MM.1S (cell line): ENCODE measurements around the gene ITSN2.
"Not testable (repeated sequence)": the region's sequence is repeated elsewhere in the genome, so short reads cannot be mapped to it uniquely, and the experiment has no call there.

ENCODE experiments used
- DNase-seq: peaks from one replicate; pipeline ENCODE4 v3.0.0-alpha.2; 2015
- H2AFZ ChIP-seq: fragments of 300-600 bp; sonication (generic); 2 replicates; pipeline ENCODE4 v1.6.0; 2016; ENCODE audit warnings: antibody characterized with exemption, low read length
- H3F3A ChIP-seq: fragments of 300-600 bp; sonication (generic); 2 replicates; pipeline ENCODE4 v1.6.1; 2016; ENCODE audit warnings: mild to moderate bottlenecking, antibody characterized with exemption, low read length, moderate library complexity, mixed read lengths; ENCODE audit not compliant: insufficient read depth
- H3K27ac ChIP-seq: fragments of 300-600 bp; sonication (generic); 2 replicates; pipeline ENCODE4 v1.5.1; 2016; ENCODE audit warnings: mild to moderate bottlenecking, low read length
- H3K27me3 ChIP-seq: fragments of 300-600 bp; sonication (generic); replicated peaks from 2 replicates; pipeline ENCODE4 v1.6.0; 2016; ENCODE audit warnings: low read length; ENCODE audit not compliant: insufficient read depth
- H3K36me3 ChIP-seq: fragments of 300-600 bp; sonication (generic); replicated peaks from 2 replicates; pipeline ENCODE4 v1.6.1; 2016; ENCODE audit warnings: mild to moderate bottlenecking, low read length, mixed read lengths; ENCODE audit not compliant: insufficient read depth
- H3K4me1 ChIP-seq: fragments of 300-600 bp; sonication (generic); 2 replicates; pipeline ENCODE4 v1.6.1; 2016; ENCODE audit warnings: low read length, mixed read lengths
- H3K4me2 ChIP-seq: fragments of 300-600 bp; sonication (generic); 2 replicates; pipeline ENCODE4 v1.6.0; 2016; ENCODE audit warnings: low read depth, low read length
- H3K4me3 ChIP-seq: fragments of 300-600 bp; sonication (generic); 2 replicates; pipeline ENCODE4 v1.5.1; 2016; ENCODE audit warnings: low read length, mixed read lengths
- H3K79me2 ChIP-seq: fragments of 300-600 bp; sonication (generic); 2 replicates; pipeline ENCODE4 v1.6.1; 2016; ENCODE audit warnings: mixed run types, low read length, mixed read lengths
- H3K9ac ChIP-seq: fragments of 300-600 bp; sonication (generic); 2 replicates; pipeline ENCODE4 v1.6.1; 2016; ENCODE audit warnings: low read length, mixed read lengths
- H3K9me2 ChIP-seq: fragments of 300-600 bp; sonication (generic); replicated peaks from 2 replicates; pipeline ENCODE4 v1.6.1; 2016; ENCODE audit warnings: mild to moderate bottlenecking, low read length, mixed read lengths; ENCODE audit not compliant: insufficient read depth
- H3K9me3 ChIP-seq: fragments of 300-600 bp; sonication (generic); replicated peaks from 2 replicates; pipeline ENCODE4 v1.6.1; 2016; ENCODE audit warnings: mild to moderate bottlenecking, low read length, mixed read lengths; ENCODE audit not compliant: insufficient read depth
- H4K20me1 ChIP-seq: fragments of 300-600 bp; sonication (generic); 2 replicates; pipeline ENCODE4 v1.6.1; 2016; ENCODE audit warnings: mild to moderate bottlenecking, low read length, moderate library complexity, mixed read lengths; ENCODE audit not compliant: insufficient read depth
- CTCF ChIP-seq: fragments of 300-600 bp; sonication (generic); IDR thresholded peaks from 2 replicates; pipeline ENCODE4 v1.5.1; 2016; ENCODE audit warnings: antibody characterized with exemption, low read length, mixed read lengths
- EZH2 ChIP-seq: fragments of 300-600 bp; sonication (generic); optimal IDR thresholded peaks from 2 replicates; pipeline ENCODE3; 2017; ENCODE audit warnings: low read depth, mild to moderate bottlenecking, antibody characterized with exemption, low read length, mixed read lengths
- EZH2phosphoT487 ChIP-seq: fragments of 300-600 bp; sonication (generic); IDR thresholded peaks from 2 replicates; pipeline ENCODE4 v1.6.1; 2018; ENCODE audit warnings: antibody characterized with exemption, low read length

ITSN2 gene

GRCh38 chr2:24203029-24203786 is 157.1 kb downstream of the ITSN2 start:
- Histone ChIP-seq H3F3A (no peaks in the 10 kb centered on the region), H3K27ac (no peak overlapping the region), H3K27me3 (no peaks in the 10 kb centered on the region), H4K20me1 (no peaks in the 10 kb centered on the region), H3K4me1 (no peaks in the 10 kb centered on the region), H3K9ac (no peak overlapping the region), H3K9me2 (no peaks in the 10 kb centered on the region), H3K4me3 (no peak overlapping the region), H3K9me3 (no peaks in the 10 kb centered on the region), H3K36me3 (no peaks in the 10 kb centered on the region), H3K4me2 (no peak overlapping the region), H3K79me2 (no peaks in the 10 kb centered on the region), H2AFZ (no peak overlapping the region)
- no peak for DNase-seq
- TF ChIP-seq EZH2phosphoT487 (no peak), CTCF (no peak)

- no peaks in the 10 kb centered on the region for H3K36me3 ChIP-seq
- H3F3A ChIP-seq: no peaks in the 10 kb centered on the region
- H2AFZ ChIP-seq: no peak overlapping the region
- H4K20me1 ChIP-seq: no peaks in the 10 kb centered on the region
- no peak overlapping the region for H3K4me2 ChIP-seq
- H3K9me2 ChIP-seq: no peaks in the 10 kb centered on the region
- no peaks in the 10 kb centered on the region for H3K4me1 ChIP-seq
- H3K27me3 ChIP-seq: no peaks in the 10 kb centered on the region
- no peak for DNase-seq
- H3K4me3 ChIP-seq: no peak overlapping the region
- no peak overlapping the region for H3K9ac ChIP-seq
- TF ChIP-seq CTCF: no peak
- no peak for TF ChIP-seq EZH2
- TF ChIP-seq EZH2phosphoT487: no peak
- H3K27ac ChIP-seq: no peak overlapping the region
- no peaks in the 10 kb centered on the region for H3K79me2 ChIP-seq
- H3K9me3 ChIP-seq: no peaks in the 10 kb centered on the region
These were observed 159.5 kb downstream of the ITSN2 start for GRCh38 chr2:24200799-24201198.

GRCh38 chr2:24199968-24200590 is 160.3 kb downstream of the ITSN2 start:
- H3K9ac ChIP-seq: no peak overlapping the region
- H3K9me2 ChIP-seq: no peaks in the 10 kb centered on the region
- H4K20me1 ChIP-seq: no peaks in the 10 kb centered on the region
- no peak overlapping the region for H2AFZ ChIP-seq
- H3F3A ChIP-seq: no peaks in the 10 kb centered on the region
- H3K79me2 ChIP-seq: no peaks in the 10 kb centered on the region
- H3K4me2 ChIP-seq: no peak overlapping the region
- no peaks in the 10 kb centered on the region for H3K36me3 ChIP-seq
- DNase-seq: no peak
- H3K27ac ChIP-seq: no peak overlapping the region
- no peaks in the 10 kb centered on the region for H3K4me1 ChIP-seq
- TF ChIP-seq EZH2phosphoT487: no peak
- TF ChIP-seq CTCF: no peak
- no peak for TF ChIP-seq EZH2
- H3K27me3 ChIP-seq: no peaks in the 10 kb centered on the region
- no peak overlapping the region for H3K4me3 ChIP-seq
- H3K9me3 ChIP-seq: no peaks in the 10 kb centered on the region

- not testable (repeated sequence) for H3K4me1 ChIP-seq
These were observed 163.1 kb downstream of the ITSN2 start for GRCh38 chr2:24197213-24197612.

More at GRCh38 chr2:24197213-24197612, 163.1 kb downstream of the ITSN2 start:
- not testable (repeated sequence) for H3K36me3 ChIP-seq, H3K4me3 ChIP-seq, DNase-seq, H3K79me2 ChIP-seq, H3K27ac ChIP-seq, H3K9me3 ChIP-seq, H4K20me1 ChIP-seq, H3K27me3 ChIP-seq, H3K9me2 ChIP-seq, H3K4me2 ChIP-seq, H3F3A ChIP-seq, H3K9ac ChIP-seq, H2AFZ ChIP-seq
